ENCODE measurements around the gene C14orf180.

DNA sequence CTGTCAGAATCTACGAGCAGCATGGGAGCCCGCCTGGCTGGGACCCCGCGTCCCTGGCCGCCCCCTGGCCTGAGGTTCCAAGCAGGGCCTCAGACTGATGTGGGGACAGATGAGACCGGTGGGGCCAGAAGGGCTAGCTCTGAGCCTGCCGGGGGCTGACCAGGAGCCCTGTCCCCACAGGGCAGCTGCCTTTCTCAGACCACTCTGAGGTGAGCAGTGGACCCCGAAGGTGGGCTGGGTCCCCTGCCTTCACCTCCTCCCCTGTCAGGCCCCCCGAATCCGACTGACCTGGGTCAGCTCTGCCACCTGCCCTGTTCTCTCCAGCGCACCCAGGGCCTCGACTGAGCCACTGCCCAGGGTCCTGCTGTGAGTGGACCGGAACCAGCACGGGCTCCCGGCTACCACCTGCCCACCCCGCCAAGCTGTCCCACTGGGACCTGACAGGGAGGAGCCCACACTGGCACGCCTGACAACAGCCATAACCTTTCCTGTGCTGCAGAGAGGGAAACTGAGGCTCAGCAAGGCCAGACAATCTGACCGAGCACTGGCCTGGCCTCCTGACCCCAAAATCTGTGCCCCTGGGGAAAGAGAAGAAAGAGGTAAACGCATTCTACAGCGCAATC is 54.7 kb downstream of the C14orf180 start:
- TF ChIP-seq POLR2AphosphoS5 (IDR thresholded peaks at IDR 0.05; ENCODE audit: low read depth, low read length) (no peak), TAF1 (IDR thresholded peaks at IDR 0.05; ENCODE audit: low read depth, low read length) (no peak), POLR2A (IDR thresholded peaks at IDR 0.05; ENCODE audit: low read depth, low read length) (no peak), PAX5 (IDR thresholded peaks at IDR 0.05; ENCODE audit: insufficient read depth, low read length, severe bottlenecking) (no peak), SPI1 (IDR thresholded peaks at IDR 0.05; ENCODE audit: low read depth, low read length) (no peak)
